Liver (tissue), 9 donors: Measurements from ENCODE around the gene HDGFL3. TPM values are rescaled to one million over a fixed set of nuclear protein-coding genes. Genes with fewer than 3 reads are reported as not detected.

Experiments
- DNase-seq: peaks from one replicate; pipeline ENCODE4 v3.0.0-alpha.2; 2017; ENCODE audit warnings: low spot score
- H3K27ac ChIP-seq, 2 donors: one replicate each; pipeline ENCODE4 v1.7.0; 2013; ENCODE audit warnings: inconsistent platforms in 2 of 2, low read length in 2 of 2, control low read depth in 1 of 2, low read depth in 1 of 2, mild to moderate bottlenecking in 1 of 2
- H3K27me3 ChIP-seq, 4 donors: one replicate each; pipeline versions ENCODE4 v1.6.1 to v1.7.0; 2013; ENCODE audit warnings: low read length in 3 of 4, inconsistent platforms in 1 of 4, mild to moderate bottlenecking in 1 of 4, moderate library complexity in 1 of 4; ENCODE audit not compliant: control insufficient read depth in 4 of 4, insufficient read depth in 4 of 4
- H3K36me3 ChIP-seq, 4 donors: one replicate each; pipeline versions ENCODE4 v1.6.1 to v1.7.0; 2013; ENCODE audit warnings: low read length in 3 of 4, mild to moderate bottlenecking in 3 of 4, low read depth in 1 of 4, moderate library complexity in 1 of 4; ENCODE audit not compliant: control insufficient read depth in 4 of 4, insufficient read depth in 3 of 4
- H3K4me1 ChIP-seq, 4 donors: one replicate each; pipeline versions ENCODE4 v1.6.1 to v1.7.0; 2013; ENCODE audit warnings: low read length in 3 of 4, mild to moderate bottlenecking in 3 of 4, moderate library complexity in 1 of 4; ENCODE audit not compliant: control insufficient read depth in 4 of 4, insufficient read depth in 4 of 4
- H3K4me3 ChIP-seq, 3 donors: one replicate each; pipeline versions ENCODE4 v1.6.1 to v1.7.0; 2013; ENCODE audit warnings: low read length in 3 of 3, control low read depth in 1 of 3, low read depth in 1 of 3, mild to moderate bottlenecking in 1 of 3
- H3K9ac ChIP-seq, 2 donors: one replicate each; pipeline ENCODE4 v1.7.0; 2013; ENCODE audit warnings: low read length in 2 of 2, mild to moderate bottlenecking in 2 of 2, moderate library complexity in 2 of 2, control low read depth in 1 of 2, low read depth in 1 of 2
- H3K9me3 ChIP-seq, 4 donors: one replicate each; pipeline versions ENCODE4 v1.6.1 to v1.7.0; 2013; ENCODE audit warnings: low read length in 3 of 4; ENCODE audit not compliant: control insufficient read depth in 4 of 4
- ATF3 ChIP-seq: IDR thresholded peaks from 2 replicates; pipeline ENCODE4 v1.6.1; 2016; ENCODE audit warnings: antibody characterized with exemption
- CTCF ChIP-seq: fragments of 150-350 bp; IDR thresholded peaks from 2 replicates; pipeline ENCODE4 v1.5.1; 2017; ENCODE audit warnings: improper control_type of control experiment, low read depth, low read length; ENCODE audit not compliant: missing input control
- EGR1 ChIP-seq, 2 donors: IDR thresholded peaks; 2 replicates each; pipeline ENCODE4 v1.6.1; 2016 to 2018; ENCODE audit warnings: antibody characterized with exemption in 2 of 2, low read depth in 2 of 2
- FOXA1 ChIP-seq: IDR thresholded peaks from 2 replicates; pipeline ENCODE4 v1.6.1; 2016; ENCODE audit warnings: antibody characterized with exemption
- FOXA2 ChIP-seq: IDR thresholded peaks from 2 replicates; pipeline ENCODE4 v1.6.1; 2016; ENCODE audit warnings: antibody characterized with exemption
- GABPA ChIP-seq, 2 donors: IDR thresholded peaks in 1 of 2; conservative IDR thresholded peaks in 1 of 2; 2 replicates each; pipeline ENCODE4 v1.6.1; 2016; ENCODE audit warnings: antibody characterized with exemption in 2 of 2, mild to moderate bottlenecking in 1 of 2, moderate library complexity in 1 of 2
- HNF4A ChIP-seq, 2 donors: conservative IDR thresholded peaks; 2 replicates each; pipeline ENCODE4 v1.6.1; 2016; ENCODE audit warnings: antibody characterized with exemption in 2 of 2, mild to moderate bottlenecking in 2 of 2
- HNF4G ChIP-seq: IDR thresholded peaks from 2 replicates; pipeline ENCODE4 v1.6.1; 2016; ENCODE audit warnings: antibody characterized with exemption
- JUND ChIP-seq, 2 donors: IDR thresholded peaks; 2 replicates each; pipeline ENCODE4 v1.6.1; 2016; ENCODE audit warnings: antibody characterized with exemption in 2 of 2
- MAX ChIP-seq: IDR thresholded peaks from 2 replicates; pipeline ENCODE4 v1.6.1; 2016; ENCODE audit warnings: antibody characterized with exemption
- NR2F2 ChIP-seq: IDR thresholded peaks from 2 replicates; pipeline ENCODE4 v1.6.1; 2016; ENCODE audit warnings: antibody characterized with exemption
- RAD21 ChIP-seq, 2 donors: IDR thresholded peaks; 2 replicates each; pipeline ENCODE4 v1.6.1; 2016; ENCODE audit warnings: antibody characterized with exemption in 2 of 2, mild to moderate bottlenecking in 2 of 2
- REST ChIP-seq: IDR thresholded peaks from 2 replicates; pipeline ENCODE4 v1.6.1; 2016; ENCODE audit warnings: antibody characterized with exemption, mild to moderate bottlenecking
- RXRA ChIP-seq, 2 donors: IDR thresholded peaks; 2 replicates each; pipeline ENCODE4 v1.6.1; 2017 to 2018; ENCODE audit warnings: antibody characterized with exemption in 2 of 2, mild to moderate bottlenecking in 1 of 2
- SP1 ChIP-seq: IDR thresholded peaks from 2 replicates; pipeline ENCODE4 v1.6.1; 2018; ENCODE audit warnings: antibody characterized with exemption, mild to moderate bottlenecking
- TAF1 ChIP-seq: conservative IDR thresholded peaks from 2 replicates; pipeline ENCODE4 v1.6.1; 2016; ENCODE audit warnings: antibody characterized with exemption, mild to moderate bottlenecking
- YY1 ChIP-seq: IDR thresholded peaks from 2 replicates; pipeline ENCODE4 v1.6.1; 2016; ENCODE audit warnings: antibody characterized with exemption, mild to moderate bottlenecking
- ZBTB33 ChIP-seq: IDR thresholded peaks from 2 replicates; pipeline ENCODE4 v1.6.1; 2016; ENCODE audit warnings: antibody characterized with exemption
- WGBS: extraction: QIAGEN DNeasy Blood & Tissue Kit; methylation state at CpG from one replicate; pipeline ENCODE4 v1.1.7; 2013; 5-methylcytosine and 5-hydroxymethylcytosine counted together
- polyA plus RNA-seq, 2 donors: library from polyadenylated mRNA; stranded (reverse) in 1 of 2; unstranded in 1 of 2; fragments of 200-250 nt in 1 of 2; fragments of >200 nt in 1 of 2; fragmentation: Nextera tagmentation in 1 of 2; extraction: Ambion mirVana in 1 of 2; gene quantifications; one replicate each; pipeline versions ENCODE4 v1.2.1 to v1.2.3, GENCODE V29; 2013 to 2015
- total RNA-seq, 2 donors: library from RNA; depleted of rRNA; stranded (reverse); fragments of >200 nt; gene quantifications; one replicate each; pipeline ENCODE4 v1.2.3, GENCODE V29; 2014
- donor health status: healthy.
- donor health status: healthy.
- donor health status: healthy.
- donor health status: healthy.
- donor health status: healthy.

HDGFL3 gene
- total and polyA plus RNA-seq, 4 donors = 0.44 to 3.5 (median 1.0) TPM

DNA sequence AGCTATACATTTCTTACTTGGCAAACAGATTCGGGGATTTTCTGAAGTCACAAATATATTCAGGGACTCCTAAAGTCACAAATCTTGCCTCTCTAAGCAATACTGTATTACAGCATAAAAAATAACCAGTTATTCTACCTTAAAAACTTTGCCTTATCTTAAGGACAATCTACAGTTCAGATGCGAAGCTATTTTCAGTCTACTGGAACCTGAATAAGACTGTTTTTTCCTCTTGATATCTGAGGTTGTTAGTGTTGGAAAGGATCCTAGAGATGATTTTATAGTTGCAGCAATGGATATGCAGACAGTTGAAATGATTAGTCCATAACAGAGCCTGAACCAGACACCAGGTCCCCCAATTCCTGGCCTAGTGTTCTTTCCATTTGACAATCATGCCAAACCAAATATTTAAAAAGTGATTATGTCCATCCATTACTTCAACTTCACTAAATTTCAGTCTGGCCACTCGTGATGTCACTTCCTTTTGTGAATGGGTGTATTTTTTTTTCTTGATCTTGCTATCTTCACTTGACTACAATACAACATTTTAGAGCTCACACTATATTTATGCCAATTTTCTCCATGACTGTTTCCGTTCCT lies 1.8 kb downstream of the HDGFL3 start:
- no peak for TF ChIP-seq RXRA (IDR thresholded peaks at IDR 0.05)
- no peak for TF ChIP-seq RAD21 (IDR thresholded peaks at IDR 0.05)
- no peak for DNase-seq
- H3K27ac ChIP-seq = no peak overlapping the region
- no peaks in the 10 kb centered on the region for H3K9me3 ChIP-seq
- H3K27me3 ChIP-seq = peaks cover 0 to 19% (median 3%) of the 10 kb centered on the region in 4 donors
- WGBS = 63% methylated on average over 4 of the region's 4 CpGs
- H3K4me3 ChIP-seq = no peak overlapping the region
- H3K9ac ChIP-seq = no peak overlapping the region
- no peaks in the 10 kb centered on the region for H3K36me3 ChIP-seq
- H3K4me1 ChIP-seq = peaks cover 0 to 13% (median 4%) of the 10 kb centered on the region in 4 donors

- Histone ChIP-seq H3K9ac (no peak overlapping the region), H3K27ac (no peak overlapping the region), H3K9me3 (no peaks in the 10 kb centered on the region), H3K4me1 (peaks cover 0 to 13% (median 4%) of the 10 kb centered on the region in 4 donors), H3K4me3 (no peak overlapping the region), H3K27me3 (peaks cover 0 to 16% (median 3%) of the 10 kb centered on the region in 4 donors), H3K36me3 (no peaks in the 10 kb centered on the region)
- WGBS = 70% methylated on average over 3 of the region's 3 CpGs
- no peak for DNase-seq
- TF ChIP-seq JUND (IDR thresholded peaks at IDR 0.05) (no peak), TAF1 (no peak), FOXA2 (no peak), REST (no peak), HNF4G (no peak), YY1 (no peak), ZBTB33 (no peak), SP1 (no peak), HNF4A (conservative IDR thresholded peaks at IDR 0.05) (no peak), FOXA1 (no peak), ATF3 (no peak), RXRA (IDR thresholded peaks at IDR 0.05) (no peak), GABPA (IDR thresholded peaks at IDR 0.05 in 1 of 2, conservative IDR thresholded peaks at IDR 0.05 in 1 of 2) (no peak), EGR1 (IDR thresholded peaks at IDR 0.05; ENCODE audit: low read depth in 2 of 2) (no peak), NR2F2 (no peak), CTCF (no peak), RAD21 (IDR thresholded peaks at IDR 0.05) (no peak), MAX (no peak)
These were observed 2.9 kb downstream of the HDGFL3 start for GRCh38 chr15:83204697-83205096.
